ENCODE measurements around the gene NME2.

NME2 gene

DNA sequence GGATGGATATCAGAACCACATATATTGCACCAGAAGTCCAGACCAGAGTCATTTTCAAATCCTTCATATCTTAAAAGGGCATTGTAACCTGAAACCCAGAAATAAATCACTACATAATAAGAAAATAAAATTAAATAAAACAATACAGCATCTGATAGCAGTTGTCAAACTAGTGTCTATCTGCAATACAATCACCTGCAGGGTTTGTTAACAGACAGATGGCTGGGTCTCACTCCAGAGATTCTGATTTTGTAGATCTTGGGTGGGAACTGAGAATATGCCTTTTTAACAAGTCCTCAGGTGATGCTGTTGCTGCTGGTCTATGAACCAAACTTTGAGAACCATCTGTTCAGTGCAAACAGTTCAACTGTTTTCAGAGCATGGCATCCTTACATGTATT is 37.6 kb downstream of the NME2 start:
- DNase-seq (ENCODE audit: low read depth), result no peak

DNA sequence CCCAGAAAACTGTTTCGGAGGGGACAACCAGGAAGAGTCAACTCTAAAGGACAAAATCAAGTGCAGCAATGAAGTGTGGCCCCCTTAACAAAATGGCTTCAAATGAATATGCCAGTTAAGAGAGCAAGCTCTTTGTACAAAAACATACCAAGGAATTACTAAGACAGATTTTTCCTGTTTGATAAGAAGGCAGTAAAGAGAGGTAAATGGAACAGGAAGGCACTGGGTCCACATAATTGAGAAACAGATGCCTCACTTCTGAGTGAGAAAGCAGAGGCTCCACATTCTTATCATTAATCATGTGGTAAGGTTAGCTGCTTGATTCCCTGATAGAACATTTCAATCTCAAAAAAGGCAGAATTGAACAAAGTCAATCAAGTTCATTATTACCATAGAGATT is 48.7 kb downstream of the NME2 start:
- no peak for DNase-seq (ENCODE audit: low read depth)

DNA sequence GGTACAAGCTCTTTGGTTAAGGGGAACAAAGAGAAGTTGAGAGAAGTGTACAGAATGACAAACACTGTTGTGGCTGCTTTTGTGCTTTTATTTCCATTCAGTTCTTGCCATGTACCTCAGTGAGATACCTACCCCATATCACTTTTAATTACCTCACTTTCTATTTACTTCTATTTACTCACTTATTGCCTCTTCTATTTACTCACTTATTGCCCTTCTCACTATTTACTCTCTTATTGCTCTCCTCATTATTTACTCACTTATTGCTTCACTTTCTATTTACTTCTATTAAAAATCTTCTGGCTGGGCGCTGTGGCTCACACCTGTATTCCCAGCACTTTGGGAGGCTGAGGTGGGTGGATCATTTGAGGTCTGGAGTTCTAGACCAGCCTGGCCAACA is 51.7 kb downstream of the NME2 start:
- DNase-seq (ENCODE audit: low read depth), result no peak

DNA sequence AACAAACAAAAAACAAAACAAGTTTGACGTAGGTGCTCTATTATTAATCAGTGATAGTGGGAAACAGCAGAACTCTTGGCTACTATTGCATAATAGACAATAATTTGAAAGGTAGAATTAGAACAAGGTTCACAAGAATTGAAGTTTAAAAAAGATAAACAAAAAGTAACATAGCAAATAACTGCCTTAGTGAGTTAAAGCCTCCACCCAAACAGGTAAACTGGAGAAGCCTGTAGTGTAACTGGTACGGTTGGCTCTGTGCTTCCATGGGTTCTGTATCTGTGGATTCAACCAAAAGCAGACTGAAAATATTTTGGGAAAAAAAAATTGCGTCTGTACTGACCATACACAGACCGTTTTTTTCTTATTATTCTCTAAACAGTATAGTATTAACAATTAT is 55.1 kb downstream of the NME2 start:
- DNase-seq (ENCODE audit: low read depth), result no peak
